GM10847 (cell line): ENCODE data around the gene FCER2.

Source experiments
- POLR2A ChIP-seq: IDR thresholded peaks from 2 replicates; pipeline ENCODE4 v1.6.1; 2011; ENCODE audit not compliant: insufficient read length; ENCODE audit errors: extremely low read depth

The FCER2 gene

DNA sequence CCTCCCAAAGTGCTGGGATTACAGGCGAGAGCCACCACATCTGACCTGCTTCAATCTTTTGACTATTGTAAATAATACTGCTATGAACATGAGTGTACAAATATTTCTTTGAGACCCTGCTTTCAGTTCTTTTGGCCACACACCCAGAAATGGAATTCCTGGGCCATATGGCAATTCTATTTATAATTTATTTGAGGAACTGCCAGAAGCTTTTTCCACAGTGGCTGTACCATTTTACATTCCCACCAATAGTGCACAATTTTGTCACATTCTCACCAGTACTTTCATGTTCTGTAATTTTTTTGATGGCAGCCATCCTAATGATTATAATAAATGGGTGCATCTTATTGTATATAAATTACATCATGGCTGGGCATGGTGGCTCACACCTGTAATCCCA lies 13.7 kb upstream of the FCER2 start:
- TF ChIP-seq POLR2A = no peak

DNA sequence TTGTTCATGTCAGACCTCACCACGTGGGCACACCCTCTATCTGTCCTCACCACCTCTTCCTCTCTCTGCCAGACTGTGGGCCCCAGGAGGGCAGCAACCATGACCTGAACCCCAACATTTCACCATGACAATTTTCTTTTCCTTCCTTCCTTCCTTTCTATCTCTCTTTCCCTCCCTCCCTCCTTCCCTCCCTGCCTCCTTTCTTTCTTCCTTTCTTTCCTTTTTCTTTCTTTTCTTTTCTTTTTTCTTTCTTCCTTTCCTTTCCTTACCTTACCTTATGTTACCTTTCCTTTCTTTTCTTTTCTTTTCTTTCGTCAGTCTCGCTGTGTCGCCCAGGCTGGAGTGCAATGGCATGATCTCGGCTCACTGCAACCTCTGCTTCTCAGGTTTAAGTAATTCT lies 8.7 kb upstream of the FCER2 start:
- TF ChIP-seq POLR2A = no peak

- no peak for TF ChIP-seq POLR2A
Measured at GRCh38 chr19:7709932-7710460, 8.1 kb upstream of the FCER2 start.

GRCh38 chr19:7706955-7707456 lies 5.1 kb upstream of the FCER2 start:
- TF ChIP-seq POLR2A = no peak

DNA sequence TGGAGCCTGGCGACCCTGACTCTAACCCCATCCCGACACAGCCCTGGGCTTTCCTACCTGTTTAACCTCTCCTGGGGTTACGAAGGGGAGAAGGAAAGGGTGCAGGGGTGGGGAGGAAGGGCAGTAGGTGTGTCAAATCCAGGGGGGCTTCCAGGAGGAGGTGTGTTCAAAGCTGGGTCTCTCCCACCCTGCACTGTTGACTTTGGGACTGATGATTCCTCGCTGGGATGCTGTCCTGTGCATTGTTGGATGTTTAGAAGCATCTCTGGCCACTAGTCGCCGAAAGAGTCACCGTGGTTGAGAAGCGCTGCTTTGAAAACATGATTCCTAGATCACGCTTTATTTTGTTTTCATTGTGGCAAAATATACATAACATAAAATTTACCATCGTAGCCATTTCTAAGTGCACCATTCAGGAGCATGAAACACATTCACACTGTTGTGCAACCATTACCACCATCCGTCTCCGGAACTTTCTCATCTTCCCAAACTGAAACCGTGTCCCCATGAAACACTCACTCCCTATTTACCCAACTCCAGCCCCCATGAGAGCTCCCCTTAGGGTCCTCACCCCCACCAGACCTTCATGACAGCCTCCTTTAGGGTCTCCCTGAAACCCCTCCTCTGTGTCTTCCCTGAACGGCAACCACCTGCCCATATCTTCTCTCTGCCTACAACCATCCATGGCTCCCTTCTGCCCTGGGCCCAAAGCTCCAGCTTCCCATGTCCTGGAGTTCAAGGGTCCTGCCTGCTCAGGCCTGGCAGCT lies 4.4 kb upstream of the FCER2 start:
- TF ChIP-seq POLR2A = no peak

- TF ChIP-seq POLR2A = no peak
Measured at GRCh38 chr19:7705387-7706187, 3.7 kb upstream of the FCER2 start.

- TF ChIP-seq POLR2A = no peak
Measured at GRCh38 chr19:7704280-7705060, 2.5 kb upstream of the FCER2 start.

DNA sequence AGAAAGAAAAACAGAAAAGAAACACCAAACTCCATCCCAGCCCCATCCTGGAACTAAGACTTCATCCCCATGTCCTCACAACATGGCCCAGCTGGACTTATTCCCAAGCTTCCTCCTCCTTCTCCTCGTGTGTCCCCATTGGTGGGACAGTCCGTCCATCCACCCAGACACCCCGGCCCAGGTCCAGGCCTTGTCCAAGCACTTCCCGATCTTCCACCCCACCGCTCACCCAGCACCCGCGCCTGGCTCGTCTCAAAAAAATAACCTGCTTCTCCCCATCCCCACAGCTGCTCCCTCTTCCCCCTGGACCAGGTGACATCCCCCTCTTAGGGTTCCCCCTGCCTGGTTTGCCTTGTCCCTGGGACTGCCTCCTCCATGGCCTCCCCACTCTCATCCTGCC lies 1.4 kb upstream of the FCER2 start:
- no peak for TF ChIP-seq POLR2A

DNA sequence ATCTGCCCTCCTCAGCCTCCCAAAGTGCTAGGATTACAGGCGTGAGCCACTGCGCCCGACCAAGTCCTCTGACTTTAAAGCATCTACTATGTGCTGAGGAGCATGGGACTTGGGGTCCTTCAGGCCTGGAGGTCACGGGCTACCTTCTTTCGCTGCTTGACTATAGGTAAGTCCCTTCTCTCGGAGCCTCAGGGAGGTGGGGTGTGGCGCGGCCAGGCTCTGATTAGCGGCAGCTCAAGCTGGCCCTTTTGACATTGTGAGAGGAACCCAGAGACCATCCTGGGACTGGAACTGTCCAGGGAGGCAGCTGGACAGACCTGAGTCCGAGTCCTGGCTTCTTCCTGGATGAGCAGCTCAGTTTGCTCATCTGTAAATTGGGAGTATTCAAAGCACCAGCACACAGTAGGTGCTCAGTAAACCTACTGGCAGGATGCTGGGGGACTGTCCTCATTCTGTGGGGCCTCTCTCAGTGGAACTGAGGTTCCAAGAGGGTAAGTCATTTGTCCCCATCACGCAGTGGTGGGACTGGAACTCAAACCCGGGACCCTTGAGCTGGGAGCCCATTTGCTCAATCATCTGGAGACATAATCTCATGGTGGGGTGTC lies 780 bp downstream of the FCER2 start:
- TF ChIP-seq POLR2A = no peak

GRCh38 chr19:7699417-7700401 lies 2.2 kb downstream of the FCER2 start:
- no peak for TF ChIP-seq POLR2A

GRCh38 chr19:7699003-7699402 lies 2.9 kb downstream of the FCER2 start:
- no peak for TF ChIP-seq POLR2A

GRCh38 chr19:7698583-7698982 lies 3.3 kb downstream of the FCER2 start:
- TF ChIP-seq POLR2A = no peak

DNA sequence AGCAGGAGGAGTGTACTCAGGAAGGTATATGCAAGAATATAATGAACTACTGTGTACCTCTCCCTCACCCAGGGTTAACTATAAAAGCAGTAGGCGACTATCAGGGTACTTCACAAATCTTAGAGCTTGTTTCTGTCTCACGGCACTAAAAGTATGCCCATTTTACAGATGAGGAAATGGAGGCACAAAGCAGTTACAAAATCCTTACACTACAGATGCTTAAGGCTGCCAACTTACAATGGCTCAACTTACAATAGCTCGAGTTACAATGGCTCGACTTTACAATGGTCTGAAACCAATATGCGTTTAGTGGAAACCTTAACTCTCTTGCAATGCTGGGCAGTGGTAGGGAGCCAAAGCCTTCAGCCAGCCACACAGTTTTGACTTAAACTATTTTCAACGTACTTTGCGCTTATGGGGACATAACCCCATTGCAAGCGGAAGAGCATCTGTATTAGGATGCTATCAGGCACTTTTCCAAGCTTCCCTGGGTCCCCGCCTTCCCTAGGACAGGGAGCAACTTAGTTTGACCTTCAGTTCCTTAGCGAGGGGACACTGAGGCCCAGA lies 4.1 kb downstream of the FCER2 start:
- TF ChIP-seq POLR2A = no peak
